ENCODE results near the gene CHST4.
"Not testable (repeated sequence)": the region's sequence is repeated elsewhere in the genome, so short reads cannot be mapped to it uniquely, and the experiment has no call there.

The CHST4 gene

DNA sequence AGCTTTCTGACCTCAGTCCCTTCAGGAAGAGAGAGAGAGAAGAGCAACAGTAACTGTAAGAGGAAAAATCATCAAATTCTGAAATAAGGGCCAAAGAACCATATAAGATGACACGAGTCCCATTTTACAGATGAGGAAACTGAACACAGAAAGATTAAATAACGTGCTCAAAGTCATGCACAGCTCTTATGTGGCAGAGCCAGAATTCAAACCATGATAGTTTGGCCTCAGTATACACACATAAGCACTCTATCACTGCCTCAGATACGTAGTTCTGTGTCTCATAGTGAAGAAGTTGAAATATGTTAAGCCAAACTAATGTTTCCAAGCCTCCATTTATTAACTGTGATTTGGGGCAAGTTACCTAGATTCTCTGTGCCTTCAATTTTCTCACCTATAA, 35.2 kb upstream of the CHST4 start:
- Histone ChIP-seq H4K20me1 (no peaks in the 10 kb centered on the region), H3K27me3 (no peaks in the 10 kb centered on the region), H3K4me2 (no peak overlapping the region), H3K27ac (no peak overlapping the region), H3K9me3 (replicated peaks in 1 of 11) (peaks cover 0 to 4% (median 0%) of the 10 kb centered on the region in 11 experiments; a peak in 1 of 22 replicates), H3K9ac (no peak overlapping the region), H3K4me1 (no peaks in the 10 kb centered on the region), H3K4me3 (no peak overlapping the region), H3K36me3 (no peaks in the 10 kb centered on the region)
- TF ChIP-seq Cebpa-rat (IDR thresholded peaks at IDR 0.05), result no peak

DNA sequence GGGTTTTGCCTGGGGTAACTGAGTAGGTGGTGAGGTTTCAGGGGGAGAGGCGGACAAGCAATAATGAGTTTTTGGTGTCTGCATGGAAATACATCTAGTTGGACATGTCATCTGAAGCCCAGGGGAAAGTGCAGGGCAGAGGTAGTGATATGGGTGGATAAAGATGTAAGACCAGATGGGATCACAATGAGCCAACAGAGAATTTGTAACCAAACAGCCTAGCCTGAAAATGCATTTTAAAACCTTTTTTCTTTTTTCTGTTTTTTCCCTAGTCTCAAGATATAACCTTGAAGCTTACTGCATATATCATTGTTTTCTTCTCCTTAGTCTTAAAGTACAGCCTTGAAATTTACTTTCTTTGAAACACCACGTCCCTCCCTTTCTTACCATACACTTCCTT, 33.4 kb upstream of the CHST4 start:
- no peak overlapping the region for H3K9ac ChIP-seq
- H3K4me2 ChIP-seq, result no peak overlapping the region
- no peaks in the 10 kb centered on the region for H3K9me3 ChIP-seq (replicated peaks in 1 of 11)
- H3K4me3 ChIP-seq, result no peak overlapping the region
- no peak overlapping the region for H3K27ac ChIP-seq
- H3K4me1 ChIP-seq, result no peaks in the 10 kb centered on the region
- no peaks in the 10 kb centered on the region for H4K20me1 ChIP-seq
- no peaks in the 10 kb centered on the region for H3K36me3 ChIP-seq
- no peaks in the 10 kb centered on the region for H3K27me3 ChIP-seq
- no peak for TF ChIP-seq Cebpa-rat (IDR thresholded peaks at IDR 0.05)

DNA sequence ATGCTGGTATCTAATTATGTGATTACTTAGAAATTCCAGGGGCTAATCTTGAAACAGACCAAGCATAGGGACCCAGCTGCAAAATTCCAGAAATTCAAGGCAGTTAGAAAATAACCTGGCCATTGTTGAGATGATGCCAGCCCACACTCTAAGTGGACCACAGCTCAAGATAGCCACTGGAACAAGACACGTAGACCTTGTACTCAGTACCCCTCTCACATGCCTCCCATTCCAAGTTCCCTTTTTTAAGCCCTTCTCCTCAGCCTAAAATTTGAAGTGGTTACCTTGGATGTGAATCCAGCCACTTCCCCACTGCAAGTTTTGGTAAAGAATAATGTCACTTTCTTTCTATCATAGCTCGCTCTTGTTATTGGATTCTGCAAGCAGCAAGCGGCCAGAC, 33.0 kb upstream of the CHST4 start:
- Histone ChIP-seq H3K4me1 (no peaks in the 10 kb centered on the region), H3K27me3 (no peaks in the 10 kb centered on the region), H3K36me3 (no peaks in the 10 kb centered on the region), H4K20me1 (no peaks in the 10 kb centered on the region), H3K27ac (no peak overlapping the region), H3K9ac (no peak overlapping the region), H3K4me2 (no peak overlapping the region), H3K4me3 (no peak overlapping the region), H3K9me3 (replicated peaks in 1 of 11) (no peaks in the 10 kb centered on the region)
- no peak for TF ChIP-seq Cebpa-rat (IDR thresholded peaks at IDR 0.05)

GRCh38 chr16:71498031-71498430, 28.2 kb upstream of the CHST4 start:
- Histone ChIP-seq H3K4me3 (no peak overlapping the region), H3K9me3 (replicated peaks in 1 of 11) (no peaks in the 10 kb centered on the region), H3K4me2 (no peak overlapping the region), H3K9ac (no peak overlapping the region), H3K27me3 (no peaks in the 10 kb centered on the region), H3K36me3 (no peaks in the 10 kb centered on the region), H3K27ac (no peak overlapping the region), H3K4me1 (no peaks in the 10 kb centered on the region), H4K20me1 (no peaks in the 10 kb centered on the region)
- TF ChIP-seq Cebpa-rat (IDR thresholded peaks at IDR 0.05), result no peak

- Histone ChIP-seq H3K36me3 (no peaks in the 10 kb centered on the region), H3K4me3 (no peak overlapping the region), H3K27me3 (no peaks in the 10 kb centered on the region), H3K9ac (no peak overlapping the region), H4K20me1 (no peaks in the 10 kb centered on the region), H3K4me1 (no peaks in the 10 kb centered on the region), H3K4me2 (no peak overlapping the region), H3K9me3 (replicated peaks in 1 of 11) (0 out of 22 replicates have a peak, but pooled peaks cover 0 to 3% (median 0%) of the 10 kb centered on the region in 11 experiments), H3K27ac (no peak overlapping the region)
- no peak for TF ChIP-seq Cebpa-rat (IDR thresholded peaks at IDR 0.05)
Measured at GRCh38 chr16:71499775-71500364, 26.4 kb upstream of the CHST4 start.

- Histone ChIP-seq H3K27me3 (no peaks in the 10 kb centered on the region), H3K4me1 (no peaks in the 10 kb centered on the region), H3K27ac (no peak overlapping the region), H3K9me3 (replicated peaks in 1 of 11) (0 out of 22 replicates have a peak, but pooled peaks cover 0 to 3% (median 0%) of the 10 kb centered on the region in 11 experiments), H4K20me1 (no peaks in the 10 kb centered on the region), H3K36me3 (no peaks in the 10 kb centered on the region), H3K4me3 (no peak overlapping the region), H3K9ac (no peak overlapping the region), H3K4me2 (no peak overlapping the region)
- no peak for TF ChIP-seq Cebpa-rat (IDR thresholded peaks at IDR 0.05)
Measured at GRCh38 chr16:71500964-71501363, 25.3 kb upstream of the CHST4 start.

DNA sequence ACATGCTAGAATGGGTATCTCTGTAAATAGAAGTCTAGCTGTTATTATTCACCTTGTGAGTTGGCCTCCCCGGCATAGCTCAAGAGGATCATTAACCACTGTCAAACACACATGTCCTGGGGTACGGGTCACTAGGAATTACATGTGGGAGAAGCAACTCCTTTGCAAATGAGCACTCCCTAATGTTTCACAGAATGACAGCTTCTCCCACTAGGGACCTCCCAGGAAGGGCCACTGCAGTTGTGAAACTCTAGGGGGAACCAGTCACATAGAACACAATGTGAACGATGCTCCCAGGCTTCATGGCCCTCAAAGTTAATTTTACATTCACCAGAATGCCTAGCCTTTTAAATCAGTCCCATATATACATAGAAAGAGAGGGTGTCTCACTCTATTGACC, 24.7 kb upstream of the CHST4 start:
- no peak for TF ChIP-seq Cebpa-rat (IDR thresholded peaks at IDR 0.05)
- no peak overlapping the region for H3K27ac ChIP-seq
- H3K9me3 ChIP-seq (replicated peaks in 1 of 11), result 0 out of 22 replicates have a peak, but pooled peaks cover 0 to 3% (median 0%) of the 10 kb centered on the region in 11 experiments
- no peaks in the 10 kb centered on the region for H4K20me1 ChIP-seq
- H3K4me2 ChIP-seq, result no peak overlapping the region
- H3K4me1 ChIP-seq, result no peaks in the 10 kb centered on the region
- no peaks in the 10 kb centered on the region for H3K27me3 ChIP-seq
- H3K36me3 ChIP-seq, result no peaks in the 10 kb centered on the region
- H3K9ac ChIP-seq, result no peak overlapping the region
- H3K4me3 ChIP-seq, result no peak overlapping the region

- not testable (repeated sequence) for H4K20me1 ChIP-seq; H3K4me1 ChIP-seq; H3K9ac ChIP-seq; H3K4me3 ChIP-seq; H3K27ac ChIP-seq; H3K27me3 ChIP-seq; H3K4me2 ChIP-seq; H3K9me3 ChIP-seq (replicated peaks in 1 of 11); H3K36me3 ChIP-seq
Measured at GRCh38 chr16:71504051-71504450, 22.2 kb upstream of the CHST4 start.

DNA sequence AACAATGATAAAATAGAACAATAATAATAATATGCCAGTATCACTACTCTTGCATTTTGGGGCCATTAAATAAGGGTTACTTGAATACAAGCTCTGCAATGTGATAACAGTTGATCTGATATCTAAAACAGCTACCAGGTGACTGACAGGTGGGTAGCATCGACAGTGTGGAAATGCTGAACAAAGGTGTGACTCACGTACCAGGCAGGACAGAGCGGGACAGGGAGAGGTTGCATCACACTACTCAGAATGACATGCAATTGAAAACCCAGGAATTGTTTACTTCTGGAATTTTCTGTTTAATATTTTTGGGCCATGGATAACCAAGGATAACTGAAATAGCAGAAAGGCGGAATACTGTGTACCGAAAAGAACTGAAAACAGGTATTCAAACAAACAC, 21.3 kb upstream of the CHST4 start:
- 0 out of 22 replicates have a peak, but pooled peaks cover 0 to 3% (median 0%) of the 10 kb centered on the region in 11 experiments for H3K9me3 ChIP-seq (replicated peaks in 1 of 11)
- no peak for TF ChIP-seq Cebpa-rat (IDR thresholded peaks at IDR 0.05)
- no peak overlapping the region for H3K4me3 ChIP-seq
- H3K36me3 ChIP-seq, result no peaks in the 10 kb centered on the region
- no peaks in the 10 kb centered on the region for H3K27me3 ChIP-seq
- no peak overlapping the region for H3K9ac ChIP-seq
- H3K4me1 ChIP-seq, result no peaks in the 10 kb centered on the region
- no peak overlapping the region for H3K27ac ChIP-seq
- H4K20me1 ChIP-seq, result no peaks in the 10 kb centered on the region
- no peak overlapping the region for H3K4me2 ChIP-seq

- Histone ChIP-seq H3K4me1 (no peaks in the 10 kb centered on the region), H4K20me1 (no peaks in the 10 kb centered on the region), H3K9me3 (replicated peaks in 1 of 11) (0 out of 22 replicates have a peak, but pooled peaks cover 0 to 3% (median 0%) of the 10 kb centered on the region in 11 experiments), H3K36me3 (no peaks in the 10 kb centered on the region), H3K4me2 (no peak overlapping the region), H3K27me3 (no peaks in the 10 kb centered on the region), H3K27ac (no peak overlapping the region), H3K4me3 (no peak overlapping the region), H3K9ac (no peak overlapping the region)
- TF ChIP-seq Cebpa-rat (IDR thresholded peaks at IDR 0.05), result no peak
Measured at GRCh38 chr16:71507061-71507460, 19.2 kb upstream of the CHST4 start.

Data from BLaER1 treated with 17β-estradiol and CSF1 and Interleukin-3, amounts not matched to agents 10 nM and 100 nM (cell line).